GM13977 (cell line): Measurements from ENCODE around the gene HTRA2.

Experiments used
- DNase-seq: peaks from one replicate; pipeline ENCODE4 v3.0.0; 2012; ENCODE audit warnings: low spot score
- in situ Hi-C: fragments of 300-500 bp; cut with MboI; formaldehyde crosslinking; loops from one replicate; pipeline ENCODE4 v1.12.0; 2022; ENCODE audit warnings: low sequenced_read_pairs, low pct_unique_long_range_greater_than_20kb, mixed read lengths, inconsistent platforms; ENCODE audit not compliant: unreplicated experiment
- TF ChIP-seq, protein P1 (sequence below): IDR thresholded peaks from 2 replicates; pipeline ENCODE4 v1.5.1; 2012; ENCODE audit warnings: mild to moderate bottlenecking, control low read depth; ENCODE audit not compliant: insufficient read depth; ENCODE audit errors: extremely low read depth, missing control alignments

Gene HTRA2

GRCh38 chr2:74552914-74553811 is 23.4 kb downstream of the HTRA2 start:
- TF ChIP-seq, protein P1, sequence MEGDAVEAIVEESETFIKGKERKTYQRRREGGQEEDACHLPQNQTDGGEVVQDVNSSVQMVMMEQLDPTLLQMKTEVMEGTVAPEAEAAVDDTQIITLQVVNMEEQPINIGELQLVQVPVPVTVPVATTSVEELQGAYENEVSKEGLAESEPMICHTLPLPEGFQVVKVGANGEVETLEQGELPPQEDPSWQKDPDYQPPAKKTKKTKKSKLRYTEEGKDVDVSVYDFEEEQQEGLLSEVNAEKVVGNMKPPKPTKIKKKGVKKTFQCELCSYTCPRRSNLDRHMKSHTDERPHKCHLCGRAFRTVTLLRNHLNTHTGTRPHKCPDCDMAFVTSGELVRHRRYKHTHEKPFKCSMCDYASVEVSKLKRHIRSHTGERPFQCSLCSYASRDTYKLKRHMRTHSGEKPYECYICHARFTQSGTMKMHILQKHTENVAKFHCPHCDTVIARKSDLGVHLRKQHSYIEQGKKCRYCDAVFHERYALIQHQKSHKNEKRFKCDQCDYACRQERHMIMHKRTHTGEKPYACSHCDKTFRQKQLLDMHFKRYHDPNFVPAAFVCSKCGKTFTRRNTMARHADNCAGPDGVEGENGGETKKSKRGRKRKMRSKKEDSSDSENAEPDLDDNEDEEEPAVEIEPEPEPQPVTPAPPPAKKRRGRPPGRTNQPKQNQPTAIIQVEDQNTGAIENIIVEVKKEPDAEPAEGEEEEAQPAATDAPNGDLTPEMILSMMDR, result no peak
- peak; percentile 65 for DNase-seq
- in situ Hi-C loops, result no loop called here

DNA sequence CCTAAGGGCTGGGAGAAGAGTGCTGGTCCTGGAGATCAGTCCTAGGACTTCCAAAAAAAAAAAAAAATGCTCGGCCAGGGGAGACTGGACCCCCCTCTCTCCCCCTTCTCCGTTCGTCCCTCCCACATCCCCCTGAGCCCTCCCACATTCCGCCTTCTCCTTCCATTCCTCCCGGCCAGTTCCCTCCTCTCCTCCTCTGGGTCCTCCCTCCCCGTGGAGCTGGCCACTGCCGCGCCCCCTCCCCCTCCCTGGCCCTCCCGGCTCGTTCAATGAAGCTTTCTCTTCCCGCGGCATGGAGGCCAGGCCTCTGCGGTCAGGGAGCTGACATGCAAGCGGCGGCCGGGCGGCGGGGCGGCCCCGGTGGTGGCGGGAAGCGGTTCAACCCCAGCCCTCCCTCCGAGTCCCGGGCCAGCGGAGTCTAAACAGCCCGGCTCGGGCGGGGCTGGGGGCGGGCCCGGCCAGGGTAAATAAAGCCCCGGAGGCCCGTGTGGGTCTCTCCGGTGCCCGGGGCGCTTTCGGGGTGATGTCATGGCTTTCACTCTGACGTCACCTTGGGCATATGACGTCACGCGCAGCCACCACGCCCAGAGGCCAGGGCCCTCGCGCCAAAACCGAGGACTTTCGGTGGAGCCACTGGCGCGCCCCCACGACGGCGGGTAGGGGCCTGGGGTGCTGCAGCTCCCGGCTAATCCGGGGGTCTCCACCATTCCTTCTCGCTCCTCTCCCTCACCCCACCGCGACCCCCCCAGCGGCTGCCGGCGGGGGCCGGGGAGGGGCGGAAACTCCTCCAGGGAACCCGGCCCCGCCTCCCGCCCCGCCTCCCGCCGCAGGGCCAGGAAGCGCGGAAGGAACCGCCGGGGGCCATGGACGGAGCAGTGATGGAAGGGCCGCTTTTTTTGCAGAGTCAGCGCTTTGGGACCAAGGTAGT is 24.4 kb downstream of the HTRA2 start, which contains the start of the genes DOK1 and LOXL3:
TSS of gene DOK1 (plus strand) at position 829 of the 928 bp plus-strand sequence. CDS start at position 864, 35 bp downstream.
TSS of gene LOXL3 (minus strand) at position 51 of the 928 bp plus-strand sequence. CDS start 1,308 bp downstream, outside the sequence.
- TF ChIP-seq, protein P1, result no peak
- in situ Hi-C loops, result no loop called here
- peak; percentile 94 for DNase-seq

GRCh38 chr2:74554820-74555531 is 25.2 kb downstream of the HTRA2 start:
- TF ChIP-seq, protein P1, result no peak
- in situ Hi-C loops, result no loop called here
- DNase-seq, result peak; percentile 70

- TF ChIP-seq, protein P1, result no peak
- in situ Hi-C loops, result no loop called here
- DNase-seq, result no peak
Measured at GRCh38 chr2:74555610-74556103, 25.9 kb downstream of the HTRA2 start.

DNA sequence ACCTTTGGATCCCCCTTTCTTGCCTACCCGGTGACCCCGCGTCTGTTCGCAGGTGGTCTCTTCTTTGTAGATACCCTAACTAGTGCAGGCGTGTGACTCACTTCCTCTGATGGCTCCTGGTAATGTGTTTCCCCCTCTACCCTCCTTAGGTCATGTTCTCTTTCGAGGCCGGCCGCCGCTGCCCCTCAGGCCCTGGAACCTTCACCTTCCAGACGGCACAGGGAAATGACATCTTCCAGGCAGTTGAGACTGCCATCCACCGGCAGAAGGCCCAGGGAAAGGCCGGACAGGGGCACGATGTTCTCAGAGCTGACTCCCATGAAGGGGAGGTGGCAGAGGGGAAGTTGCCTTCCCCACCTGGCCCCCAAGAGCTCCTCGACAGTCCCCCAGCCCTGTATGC is 26.4 kb downstream of the HTRA2 start:
- DNase-seq, result no peak
- in situ Hi-C loops, result no loop called here

More for the DNA sequence above, 26.4 kb downstream of the HTRA2 start:
- TF ChIP-seq, protein P1, result no peak
